Embryonic facial prominence (tissue), 1 donor: Measurements from ENCODE around the gene ZNF714.

Experiments used
- DNase-seq: peaks from one replicate; pipeline ENCODE4 v3.0.0-alpha.2; 2016; ENCODE audit errors: extremely low spot score

ZNF714 gene

DNA sequence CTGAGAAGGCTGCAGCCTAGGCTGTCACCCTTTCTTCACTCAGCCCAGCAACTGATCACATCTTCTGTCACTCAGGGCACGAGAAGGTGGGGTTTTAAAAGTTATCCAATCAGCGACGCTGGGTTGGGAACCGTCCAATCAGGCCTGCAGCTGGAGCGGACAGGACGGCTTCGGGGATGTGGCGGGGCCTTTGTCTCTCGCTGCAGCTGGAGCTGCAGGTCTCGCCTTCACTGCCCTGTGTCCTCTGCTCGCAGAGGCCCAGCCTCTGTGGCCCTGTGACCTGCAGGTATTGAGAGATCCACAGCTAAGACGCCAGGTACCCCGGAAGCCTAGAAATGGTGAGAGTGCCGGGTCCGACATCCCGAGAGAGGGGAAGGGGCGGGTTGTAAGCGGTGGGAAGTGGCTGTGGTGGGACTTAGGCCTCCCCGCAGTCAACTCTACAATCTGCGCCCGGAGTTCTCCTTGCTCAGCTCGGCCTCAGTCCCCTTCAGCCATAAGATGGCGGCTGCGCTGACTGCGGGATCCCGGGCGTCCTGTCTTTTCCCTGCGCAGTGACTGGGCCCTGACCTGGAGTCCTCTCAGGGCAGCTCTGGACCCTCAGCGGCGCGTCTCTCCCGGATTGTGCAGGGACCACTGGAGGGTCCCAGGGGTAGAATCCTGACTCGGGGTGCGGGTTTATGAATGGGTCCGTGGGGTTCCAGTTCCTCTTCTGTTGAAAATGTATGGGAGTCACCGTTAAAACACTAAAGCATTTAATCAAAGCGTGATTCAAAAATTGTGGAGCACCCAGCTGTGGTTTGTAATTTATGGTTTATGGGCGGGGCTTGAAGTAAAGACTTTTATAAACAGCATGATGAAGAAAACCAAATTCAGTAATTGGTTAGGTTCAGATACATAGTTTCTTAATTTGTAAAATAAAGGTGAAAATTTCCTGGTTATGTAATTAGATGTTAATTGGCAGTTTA is at the start of gene ZNF714:
Gene ZNF714, plus strand, starts transcription at position 193 of the 965 bp plus-strand sequence. CDS start 16,066 bp downstream, outside the sequence.
- DNase-seq: peak; percentile 80

DNA sequence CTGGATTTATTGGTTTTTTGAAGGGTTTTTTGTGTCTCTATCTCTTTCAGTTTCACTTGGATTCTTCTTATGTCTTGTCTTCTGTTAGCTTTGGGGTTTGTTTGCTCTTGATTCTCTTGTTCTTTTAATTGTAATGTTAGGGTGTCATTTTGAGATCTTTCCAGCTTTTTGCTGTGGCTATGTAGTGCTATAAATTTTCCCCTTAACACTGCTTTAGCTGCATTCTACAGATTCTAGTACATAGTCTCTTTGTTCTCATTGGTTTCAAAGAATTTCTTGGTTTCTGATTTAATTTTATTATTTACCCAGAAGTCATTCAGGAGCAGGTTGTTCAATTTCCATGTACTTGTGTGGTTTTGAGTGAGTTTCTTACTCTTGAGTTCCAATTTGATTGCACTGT is 37.0 kb upstream of the ZNF714 start:
- DNase-seq: no peak

DNA sequence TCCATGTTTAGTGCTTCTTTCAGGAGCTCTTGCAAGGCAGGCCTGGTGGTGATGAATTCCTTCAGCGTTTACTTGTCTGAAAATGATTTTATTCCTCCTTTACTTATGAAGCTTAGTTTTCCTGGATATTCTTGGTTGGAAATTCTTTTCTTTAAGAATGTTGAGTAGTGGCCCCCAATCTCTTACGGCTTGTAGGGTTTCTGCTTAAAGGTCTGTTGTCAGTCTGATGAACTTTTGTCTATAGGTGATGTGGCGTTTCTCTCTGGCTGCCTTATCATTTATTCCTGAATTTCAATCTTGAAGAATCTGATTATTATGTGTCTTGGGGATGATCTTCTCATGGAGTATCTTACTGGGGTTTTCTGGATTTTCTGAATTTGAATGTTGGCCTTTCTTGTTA is 35.5 kb upstream of the ZNF714 start:
- no peak for DNase-seq

DNA sequence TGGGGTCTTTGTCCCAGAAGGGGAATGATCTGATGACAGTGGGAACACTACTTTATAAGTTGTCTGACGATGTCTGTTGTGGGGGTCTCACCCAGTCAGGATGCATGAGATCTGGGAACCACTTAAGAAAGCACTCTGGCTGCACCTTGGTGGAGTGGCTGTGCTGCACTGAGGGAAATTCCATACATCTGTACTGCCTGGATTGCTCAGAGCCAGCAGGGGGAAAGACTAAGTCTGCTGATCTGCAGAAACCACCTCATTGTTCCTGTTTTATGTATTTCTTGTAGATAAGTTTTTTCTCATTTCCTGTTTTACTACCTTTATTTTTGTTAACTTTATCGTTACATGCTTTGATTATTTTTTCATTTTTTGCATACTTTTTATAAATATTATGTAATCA is 34.3 kb upstream of the ZNF714 start:
- DNase-seq: no peak

DNA sequence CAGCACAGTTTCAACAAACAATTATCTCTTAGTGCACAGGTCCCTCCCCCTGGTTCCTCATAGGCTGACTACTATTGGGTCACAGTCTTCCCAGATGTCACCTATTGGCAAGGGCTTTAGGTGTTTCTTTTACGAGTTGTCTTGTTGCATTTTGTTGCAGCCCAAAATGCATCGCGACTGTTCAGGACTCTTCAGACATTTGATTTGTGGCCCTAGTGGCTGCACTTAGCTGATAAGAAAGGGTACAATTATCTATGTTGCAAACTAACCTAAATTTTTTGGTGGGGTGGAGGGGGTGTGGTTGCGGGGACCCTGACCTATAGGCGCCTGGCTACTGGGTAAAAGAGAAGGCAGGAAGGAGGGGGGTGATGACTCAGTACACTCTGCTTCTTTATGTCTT is 29.1 kb upstream of the ZNF714 start:
- DNase-seq: no peak

DNA sequence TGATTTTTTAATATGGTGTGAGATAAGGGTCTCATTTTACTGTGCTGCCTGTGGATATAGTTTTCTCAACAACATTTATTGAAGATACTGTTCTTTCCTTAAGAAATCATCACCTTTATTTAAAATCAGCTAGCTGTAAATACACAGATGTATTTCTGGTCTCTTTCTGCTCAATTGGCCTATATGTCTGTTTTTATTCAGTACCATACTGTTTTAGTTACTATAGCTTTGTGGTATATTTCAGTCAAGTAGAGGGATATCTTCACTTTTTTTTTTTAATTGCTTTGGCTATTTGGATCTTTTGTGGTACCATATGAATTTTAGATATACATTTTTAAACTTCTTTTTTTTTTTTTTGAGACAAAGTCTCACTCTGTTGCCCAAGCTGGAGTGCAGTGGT is 16.7 kb upstream of the ZNF714 start:
- no peak for DNase-seq

DNA sequence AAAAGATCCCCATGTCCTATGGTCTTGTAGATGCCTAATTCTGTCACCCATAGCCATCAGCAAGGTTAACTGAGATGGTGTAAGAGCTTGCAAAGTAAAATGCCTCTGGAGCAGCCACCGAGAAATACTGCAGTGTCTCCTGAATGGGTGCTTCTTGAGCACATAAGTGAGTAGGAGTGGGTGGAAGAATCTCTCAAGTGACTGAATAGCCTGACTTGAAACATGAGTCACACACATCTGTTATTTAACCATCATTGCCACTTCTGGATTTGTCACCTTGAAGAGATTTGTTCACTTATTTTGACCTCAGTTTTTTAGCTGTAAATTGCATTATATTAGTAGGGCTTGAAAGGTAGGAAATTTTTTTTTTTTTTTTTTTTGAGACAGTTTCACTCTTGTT is 2.3 kb downstream of the ZNF714 start:
- no peak for DNase-seq

DNA sequence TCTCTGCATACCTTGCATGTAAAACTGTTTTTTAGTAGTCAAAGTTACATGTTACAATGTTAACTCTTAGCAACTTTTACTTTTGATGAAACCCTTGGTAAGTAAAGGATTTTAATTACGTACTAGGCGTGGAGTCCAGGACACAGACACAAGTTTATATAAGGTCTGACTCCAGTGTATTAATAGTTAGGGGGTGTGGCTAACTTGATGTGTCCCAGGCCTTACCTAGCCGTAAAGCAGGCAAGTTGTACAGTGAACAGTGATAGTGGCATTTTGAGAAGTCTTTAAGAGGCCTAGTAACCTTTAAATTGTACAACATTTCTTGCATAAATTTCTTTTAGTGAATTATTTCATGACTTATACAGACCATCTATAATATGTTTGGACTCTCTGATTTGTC is 5.9 kb downstream of the ZNF714 start:
- DNase-seq: no peak

DNA sequence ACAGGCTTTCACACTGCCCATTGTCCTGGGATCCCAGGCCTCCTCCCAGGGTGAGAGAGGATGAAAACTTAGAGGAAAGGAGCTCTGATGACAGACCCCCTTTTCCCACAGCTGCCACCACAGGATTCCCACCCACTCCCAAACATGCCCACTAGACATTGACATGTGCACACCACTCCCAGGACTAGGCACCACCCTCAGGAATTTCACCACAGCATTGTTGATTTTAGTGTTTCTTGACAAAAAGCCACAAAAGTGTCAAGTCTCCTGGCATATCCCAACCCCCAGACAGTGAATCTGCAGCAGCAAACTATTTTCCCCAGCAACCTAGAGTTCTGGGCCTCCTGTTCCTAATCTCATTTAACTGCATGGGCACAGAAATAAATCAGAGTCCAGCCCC is 10.1 kb downstream of the ZNF714 start:
- DNase-seq: no peak

DNA sequence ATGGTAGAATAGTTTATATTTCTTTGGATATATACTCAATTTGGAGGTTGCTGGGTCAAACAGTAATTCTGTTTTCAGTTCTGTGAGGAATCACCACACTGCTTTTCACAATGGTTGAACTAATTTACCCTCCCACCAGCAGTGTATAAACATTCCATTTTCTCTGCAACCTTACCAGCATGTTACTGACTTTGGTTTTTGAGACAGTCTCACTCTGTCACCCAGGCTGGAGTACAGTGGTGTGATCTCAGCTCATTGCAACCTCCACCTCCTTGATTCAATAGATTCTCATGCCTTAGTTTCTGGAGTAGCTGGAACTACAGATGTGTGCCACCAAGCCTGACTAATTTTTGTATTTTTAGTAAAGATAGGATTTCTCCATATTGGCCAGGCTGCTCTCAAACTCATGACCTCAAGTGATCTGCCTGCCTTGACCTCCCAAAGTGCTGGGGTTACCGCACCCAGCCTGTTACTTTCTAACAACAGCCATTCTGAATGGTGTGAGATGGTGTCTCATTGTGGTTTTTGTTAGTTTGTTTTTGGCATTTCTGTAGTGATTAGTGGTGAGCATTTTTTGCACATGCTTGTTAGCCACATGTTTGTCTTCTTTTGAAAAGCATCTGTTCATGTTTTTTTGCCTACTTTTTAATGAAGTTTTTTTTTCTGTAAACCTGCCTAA is 12.5 kb downstream of the ZNF714 start:
- no peak for DNase-seq

DNA sequence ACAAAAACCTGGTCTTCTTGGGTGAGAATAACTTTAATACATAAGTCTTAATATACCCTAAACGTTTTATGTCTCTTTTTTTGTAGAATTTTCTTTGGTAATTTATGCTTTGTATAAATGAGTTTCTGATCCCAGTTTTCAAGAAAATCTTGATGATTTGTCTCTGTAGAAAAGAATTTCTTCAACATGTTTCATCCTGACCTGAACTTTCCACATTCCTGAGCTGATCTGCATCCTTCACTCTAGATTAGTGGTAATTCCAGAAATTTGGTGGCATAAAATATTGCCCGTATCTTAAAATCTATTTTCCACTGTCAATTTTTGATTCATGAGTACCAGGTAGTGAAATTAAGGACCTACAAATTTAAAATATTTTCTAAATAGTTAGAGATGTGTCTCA is 16.3 kb downstream of the ZNF714 start:
- DNase-seq: no peak

DNA sequence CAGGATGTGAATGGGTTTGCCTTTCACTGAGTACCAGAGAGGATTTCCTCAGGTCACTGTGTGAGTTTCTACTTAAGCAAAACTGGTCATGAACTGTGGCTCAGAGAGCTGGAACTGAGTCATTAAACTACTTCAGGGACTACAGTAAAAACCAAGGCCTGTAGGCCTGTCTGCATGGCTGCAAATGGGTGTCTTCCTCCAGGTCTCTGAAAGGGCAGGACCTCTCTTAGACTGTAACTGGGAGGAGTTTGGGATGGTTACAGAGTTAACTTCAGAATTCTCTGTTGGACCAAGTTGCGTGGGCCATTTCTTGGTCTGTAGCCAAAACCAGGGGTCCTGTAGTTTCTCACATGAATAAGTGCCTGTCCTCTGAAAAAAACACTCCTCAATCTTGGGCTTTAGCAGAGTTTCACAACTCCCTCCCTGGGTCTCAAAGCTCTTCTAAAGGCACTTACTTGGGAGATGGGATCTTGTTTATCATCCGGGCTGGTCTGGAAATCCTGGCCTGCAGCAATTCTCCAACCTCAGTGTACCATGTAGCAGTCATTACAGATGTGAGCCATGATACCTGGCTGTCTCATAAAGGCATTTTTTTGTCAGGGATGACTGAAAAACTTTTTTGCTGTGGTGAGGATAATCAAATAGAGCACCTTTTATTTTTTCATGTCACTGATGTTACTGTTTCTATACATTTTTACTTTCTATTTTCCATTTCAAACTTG is 19.7 kb downstream of the ZNF714 start:
- no peak for DNase-seq

DNA sequence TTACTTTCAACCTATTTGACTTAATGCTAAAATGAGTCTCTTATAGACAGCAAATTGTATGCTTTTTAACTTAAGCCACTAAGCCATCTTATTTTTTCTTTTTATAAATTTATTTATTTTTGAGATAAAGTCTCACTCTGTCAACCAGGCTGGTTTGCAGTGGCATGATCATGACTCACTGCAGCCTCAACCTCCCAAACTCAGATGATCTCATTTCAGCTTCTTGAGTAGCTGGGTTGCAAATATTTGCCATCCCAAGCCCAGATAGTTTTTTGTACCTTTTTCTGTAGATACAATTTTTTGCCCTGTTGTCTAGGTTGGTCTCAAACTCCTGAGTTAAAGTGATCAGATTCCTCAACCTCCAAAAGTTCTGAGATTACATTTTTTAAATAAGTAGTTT is 27.1 kb downstream of the ZNF714 start:
- DNase-seq: no peak

DNA sequence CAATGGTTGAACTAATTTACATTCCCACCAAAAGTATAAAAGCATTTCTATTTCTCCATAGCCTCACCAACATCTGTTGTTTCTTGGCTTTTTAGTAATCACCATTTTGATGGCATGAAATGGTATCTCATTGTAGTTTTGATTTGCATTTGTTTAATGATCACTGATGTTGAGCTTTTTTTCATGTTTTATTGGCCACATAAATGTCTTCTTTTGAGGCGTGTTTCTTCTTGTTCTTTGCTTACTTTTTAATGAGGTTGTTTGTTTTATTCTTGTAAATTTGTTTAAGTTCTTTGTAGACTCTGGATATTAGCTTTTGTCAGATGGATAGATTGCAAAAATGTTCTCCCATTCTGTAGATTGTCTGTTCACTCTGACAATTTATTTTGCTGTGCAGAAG is 28.2 kb downstream of the ZNF714 start:
- no peak for DNase-seq

DNA sequence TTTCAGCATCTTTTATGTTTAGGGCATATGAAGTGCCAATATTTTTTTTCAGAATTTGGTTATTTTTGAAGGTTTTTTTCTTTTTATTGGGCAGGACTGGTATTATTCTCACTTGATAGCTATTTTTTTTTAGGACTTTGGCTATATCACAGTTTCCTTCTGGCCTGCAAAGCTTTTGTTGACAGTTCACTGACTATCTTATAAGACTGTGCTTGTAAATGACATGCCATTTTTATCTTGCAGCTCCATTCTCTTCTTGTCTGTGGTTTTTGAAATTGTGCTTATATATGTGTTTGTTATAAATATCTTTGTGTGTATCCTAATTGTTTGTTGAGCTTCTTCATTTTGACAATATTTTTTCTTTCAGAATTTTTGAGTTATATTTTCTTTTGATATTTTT is 33.4 kb downstream of the ZNF714 start:
- DNase-seq: no peak

DNA sequence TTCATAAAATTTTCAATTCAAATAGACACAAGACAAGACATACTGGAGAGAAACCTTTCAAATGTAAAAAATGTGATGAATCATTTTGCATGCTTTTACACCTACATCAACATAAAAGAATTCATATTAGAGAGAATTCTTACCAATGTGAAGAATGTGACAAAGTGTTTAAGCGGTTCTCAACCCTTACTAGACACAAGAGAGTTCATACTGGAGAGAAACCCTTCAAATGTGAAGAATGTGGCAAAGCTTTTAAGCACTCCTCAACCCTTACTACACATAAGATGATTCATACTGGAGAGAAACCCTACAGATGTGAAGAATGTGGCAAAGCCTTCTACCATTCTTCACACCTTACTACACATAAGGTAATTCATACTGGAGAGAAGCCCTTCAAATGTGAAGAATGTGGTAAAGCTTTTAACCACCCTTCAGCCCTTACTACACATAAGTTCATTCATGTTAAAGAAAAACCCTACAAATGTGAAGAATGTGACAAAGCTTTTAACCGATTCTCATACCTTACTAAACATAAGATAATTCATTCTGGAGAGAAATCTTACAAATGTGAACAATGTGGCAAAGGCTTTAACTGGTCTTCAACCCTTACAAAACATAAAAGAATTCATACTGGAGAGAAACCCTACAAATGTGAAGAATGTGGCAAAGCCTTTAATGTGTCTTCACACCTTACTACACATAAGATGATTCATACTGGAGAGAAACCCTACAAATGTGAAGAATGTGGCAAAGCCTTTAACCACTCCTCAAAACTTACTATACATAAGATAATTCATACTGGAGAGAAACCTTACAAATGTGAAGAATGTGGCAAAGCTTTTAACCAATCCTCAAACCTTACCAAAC is 35.3 kb downstream of the ZNF714 start:
- no peak for DNase-seq

DNA sequence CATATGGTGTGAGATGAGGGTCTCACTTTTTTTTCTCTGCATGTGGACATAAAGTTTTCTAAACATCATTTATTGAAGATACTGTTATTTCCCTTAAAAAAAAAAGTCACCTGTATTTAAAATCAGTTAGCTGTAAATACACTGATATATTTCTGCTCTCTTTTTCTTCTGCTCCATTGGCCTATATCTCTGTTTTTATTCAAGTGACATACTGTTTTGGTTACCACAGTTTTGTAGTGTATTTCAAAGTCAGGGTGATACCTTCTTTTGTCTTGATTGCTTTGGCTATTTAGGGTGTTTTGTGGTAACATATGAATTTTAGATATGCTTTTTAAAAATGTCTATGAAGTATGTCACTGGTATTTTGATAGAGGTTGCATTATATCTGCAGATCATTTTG is 44.1 kb downstream of the ZNF714 start:
- DNase-seq: no peak

DNA sequence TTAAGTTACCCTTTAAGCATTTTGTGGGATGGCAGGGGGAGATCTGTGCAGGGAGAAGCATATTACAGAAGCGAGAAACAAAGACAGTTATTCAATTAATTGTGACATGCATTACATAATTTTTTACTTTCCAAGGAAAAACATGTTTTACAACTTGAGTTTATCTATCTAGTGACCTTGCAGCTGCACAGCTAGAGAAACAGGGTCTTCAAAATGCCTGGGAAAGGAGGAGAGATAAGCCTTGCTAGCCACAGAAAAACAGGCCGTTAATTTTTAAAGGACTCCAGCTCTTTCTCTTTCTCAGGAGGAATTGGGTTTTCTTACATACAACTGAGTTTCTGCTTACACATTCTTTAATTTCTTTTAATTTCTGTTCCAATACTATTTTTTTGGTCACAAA is 45.0 kb downstream of the ZNF714 start:
- DNase-seq: no peak

DNA sequence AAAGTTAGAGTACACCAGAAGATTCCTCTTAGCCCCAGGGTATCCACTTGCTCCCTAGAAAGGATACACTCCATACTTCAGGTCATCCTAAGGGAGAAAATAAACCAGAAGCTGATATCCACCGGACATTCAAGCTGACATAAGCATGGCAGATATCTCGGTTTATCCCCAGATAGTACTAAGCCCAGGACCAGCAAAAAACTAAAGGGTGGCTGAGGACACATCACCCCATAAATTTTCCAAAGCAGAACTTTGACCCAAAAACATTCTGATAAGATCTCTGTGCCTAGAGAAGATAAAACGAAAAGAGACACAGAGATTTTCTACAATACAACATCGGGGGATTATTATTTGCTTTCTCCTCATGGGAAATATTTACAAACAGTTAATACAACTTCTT is 45.9 kb downstream of the ZNF714 start:
- DNase-seq: no peak

DNA sequence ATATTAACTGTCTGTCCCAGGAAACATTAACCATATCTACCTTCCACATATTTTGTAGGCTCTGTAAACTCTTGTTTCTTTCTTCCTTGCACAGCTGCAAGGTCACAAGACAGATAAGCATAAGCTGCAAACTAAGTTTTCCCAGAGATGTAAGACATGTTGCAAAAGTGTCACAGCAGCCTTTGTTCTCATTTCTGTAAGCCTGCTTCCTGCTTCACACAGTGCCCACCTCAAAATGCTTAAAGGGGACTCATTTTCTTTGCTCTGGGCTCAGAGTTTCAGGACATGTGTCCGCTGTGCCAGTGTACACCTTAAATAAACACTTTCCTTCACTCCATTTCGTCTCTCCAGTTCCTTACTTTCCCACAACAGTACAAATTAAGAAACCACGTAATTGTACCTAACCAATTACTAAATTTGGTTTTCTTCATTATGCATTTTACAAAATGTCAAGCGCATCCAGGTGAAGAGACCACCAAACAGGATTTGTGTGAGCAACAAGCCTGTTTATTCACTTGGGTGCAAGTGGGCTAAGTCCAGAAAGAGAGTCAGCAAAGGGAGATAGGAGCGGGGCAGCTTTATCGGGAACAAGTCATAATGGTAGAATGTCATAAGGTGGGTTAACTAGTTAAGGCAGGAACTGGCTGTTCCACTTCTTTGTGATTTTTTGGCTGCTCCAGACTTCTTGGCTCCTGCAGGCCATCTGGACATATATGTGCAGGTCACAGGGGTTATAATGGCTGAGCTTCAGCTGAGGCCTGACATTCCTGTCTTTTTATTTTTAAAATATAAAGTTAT is 47.1 kb downstream of the ZNF714 start:
- no peak for DNase-seq
